Transverse colon (tissue), 4 donors: Measurements from ENCODE around the gene CRAMP1. TPM values are rescaled to one million over a fixed set of nuclear protein-coding genes. Genes with fewer than 3 reads are reported as not detected.

ENCODE experiments used
- DNase-seq: peaks from one replicate; pipeline ENCODE4 v3.0.0-alpha.2; 2019
- H3K27ac ChIP-seq, 4 donors: fragments of 200-600 bp; sonication (generic); 2 replicates each; pipeline ENCODE4 v1.5.1; 2016 to 2018; ENCODE audit warnings: inconsistent platforms in 4 of 4
- H3K27me3 ChIP-seq: fragments of 200-600 bp; sonication (generic); 2 replicates; pipeline ENCODE4 v1.5.1; 2017; ENCODE audit warnings: inconsistent platforms
- H3K36me3 ChIP-seq, 4 donors: fragments of 200-600 bp; sonication (generic); 2 replicates each; pipeline ENCODE4 v1.5.1; 2017 to 2019; ENCODE audit warnings: inconsistent platforms in 4 of 4
- H3K4me1 ChIP-seq, 4 donors: fragments of 200-600 bp; sonication (generic); 2 replicates each; pipeline ENCODE4 v1.5.1; 2017 to 2020; ENCODE audit warnings: inconsistent platforms in 4 of 4
- H3K4me3 ChIP-seq, 4 donors: fragments of 200-600 bp; sonication (generic); 1 replicate in 1 of 4; 2 replicates in 3 of 4; pipeline versions ENCODE4 v1.5.1 to v1.6.1; 2017 to 2019; ENCODE audit warnings: inconsistent platforms in 4 of 4
- H3K9me3 ChIP-seq, 2 donors: fragments of 200-600 bp; sonication (generic); 2 replicates each; pipeline ENCODE4 v1.5.1; 2017 to 2019; ENCODE audit warnings: inconsistent platforms in 2 of 2
- EP300 ChIP-seq: sonication (generic); formaldehyde crosslinking; IDR thresholded peaks from one replicate; pipeline ENCODE4 v1.6.1; 2017; ENCODE audit warnings: antibody characterized with exemption, low read depth
- POLR2A ChIP-seq: fragments of 450-650 bp; IDR thresholded peaks from one replicate; pipeline ENCODE4 v1.6.1; 2016; ENCODE audit warnings: antibody characterized with exemption, mild to moderate bottlenecking, moderate library complexity
- POLR2AphosphoS5 ChIP-seq, 3 donors: sonication (generic); formaldehyde crosslinking; IDR thresholded peaks; one replicate each; pipeline ENCODE4 v1.6.1; 2016; ENCODE audit warnings: antibody characterized with exemption in 3 of 3
- WGBS, 2 donors: methylation state at CpG; one replicate each; pipeline ENCODE4 v1.1.5; 2018; ENCODE audit warnings: low coverage in 1 of 2; 5-methylcytosine and 5-hydroxymethylcytosine counted together
- in situ Hi-C, 4 donors: fragments of 200-750 bp; cut with MboI; loops; one replicate each; pipeline versions ENCODE4 v1.15.0 to v1.15.1; 2017; ENCODE audit warnings: low sequenced_read_pairs in 3 of 4, low pct_ligation_motif_present in 1 of 4, low pct_unique_long_range_greater_than_20kb in 1 of 4
- intact Hi-C: fragments of 100-400 bp; cut with DNase I; formaldehyde crosslinking; loops from one replicate; pipeline ENCODE4 v1.15.1; 2023; ENCODE audit warnings: low total_unique reads
- total RNA-seq, 4 donors: library from RNA; depleted of rRNA; stranded (reverse); fragments of >200 nt; gene quantifications; one replicate each; pipeline ENCODE4 v1.1.0, GENCODE V29; 2016
- TF ChIP-seq, protein P1 (sequence below), 5 experiments: fragments of 200-600 bp in 3 of 5; fragments of 450-650 bp in 2 of 5; sonication (generic) in 3 of 5; IDR thresholded peaks; 1 replicate in 2 of 5; 2 replicates in 3 of 5; pipeline ENCODE4 v1.5.1; 2016 to 2017; ENCODE audit warnings: antibody characterized with exemption in 5 of 5, inconsistent platforms in 3 of 5, mild to moderate bottlenecking in 2 of 5, moderate library complexity in 1 of 5

The CRAMP1 gene
- total RNA-seq, 4 donors from 2014 or later: 10.1 to 52.7 (median 16.2) TPM

DNA sequence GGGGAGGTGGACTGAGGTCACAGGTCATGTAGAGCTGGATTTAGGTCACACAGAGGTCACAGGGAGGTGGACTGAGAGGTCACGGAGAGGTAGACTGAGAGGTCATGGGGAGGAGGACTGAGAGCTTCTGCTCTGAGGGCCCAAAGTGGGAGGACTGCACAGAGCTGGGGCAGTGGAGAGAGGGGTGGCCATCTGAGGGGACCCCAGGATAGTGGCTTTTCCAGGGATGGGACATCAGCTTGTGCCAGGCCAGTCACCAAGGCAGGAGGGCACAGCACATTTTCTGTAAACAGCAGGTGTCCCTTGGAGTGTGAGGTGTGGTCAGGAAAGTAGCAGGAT lies 39.8 kb downstream of the CRAMP1 start:
- H3K36me3 ChIP-seq: peaks cover 0 to 31% (median 15%) of the 10 kb centered on the region in 4 donors
- no peak for DNase-seq

DNA sequence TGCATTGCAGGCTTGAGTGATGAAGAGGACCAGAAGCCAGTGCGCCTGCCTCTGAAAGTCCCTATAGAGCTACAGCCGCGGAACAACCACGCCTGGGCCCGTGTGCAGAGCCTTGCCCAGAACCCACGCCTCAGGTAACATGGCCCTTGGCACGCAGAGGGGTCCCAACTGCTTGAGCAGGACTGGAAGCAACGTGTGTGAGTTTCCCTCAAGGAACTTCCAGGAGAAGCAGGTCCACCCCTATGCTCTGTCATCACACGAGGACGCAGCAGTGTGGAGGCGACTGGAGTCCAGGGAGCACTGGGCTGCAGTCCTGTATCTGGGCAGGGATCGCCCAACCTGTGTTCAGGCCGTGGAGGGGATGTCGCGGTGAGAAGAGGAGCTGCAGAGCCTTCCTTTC lies 40.9 kb downstream of the CRAMP1 start:
- Histone ChIP-seq H3K9me3 (no peaks in the 10 kb centered on the region), H3K4me1 (no peaks in the 10 kb centered on the region), H3K36me3 (peaks cover 0 to 33% (median 15%) of the 10 kb centered on the region in 4 donors), H3K27me3 (no peaks in the 10 kb centered on the region), H3K27ac (no peak overlapping the region), H3K4me3 (no peak overlapping the region)
- 96% methylated on average over 15 of the region's 15 CpGs; no CpG with 5 or more reads in 1 of the 2 donors for WGBS, 2 donors
- TF ChIP-seq POLR2A: no peak
- TF ChIP-seq EP300: no peak
- TF ChIP-seq, protein P1, sequence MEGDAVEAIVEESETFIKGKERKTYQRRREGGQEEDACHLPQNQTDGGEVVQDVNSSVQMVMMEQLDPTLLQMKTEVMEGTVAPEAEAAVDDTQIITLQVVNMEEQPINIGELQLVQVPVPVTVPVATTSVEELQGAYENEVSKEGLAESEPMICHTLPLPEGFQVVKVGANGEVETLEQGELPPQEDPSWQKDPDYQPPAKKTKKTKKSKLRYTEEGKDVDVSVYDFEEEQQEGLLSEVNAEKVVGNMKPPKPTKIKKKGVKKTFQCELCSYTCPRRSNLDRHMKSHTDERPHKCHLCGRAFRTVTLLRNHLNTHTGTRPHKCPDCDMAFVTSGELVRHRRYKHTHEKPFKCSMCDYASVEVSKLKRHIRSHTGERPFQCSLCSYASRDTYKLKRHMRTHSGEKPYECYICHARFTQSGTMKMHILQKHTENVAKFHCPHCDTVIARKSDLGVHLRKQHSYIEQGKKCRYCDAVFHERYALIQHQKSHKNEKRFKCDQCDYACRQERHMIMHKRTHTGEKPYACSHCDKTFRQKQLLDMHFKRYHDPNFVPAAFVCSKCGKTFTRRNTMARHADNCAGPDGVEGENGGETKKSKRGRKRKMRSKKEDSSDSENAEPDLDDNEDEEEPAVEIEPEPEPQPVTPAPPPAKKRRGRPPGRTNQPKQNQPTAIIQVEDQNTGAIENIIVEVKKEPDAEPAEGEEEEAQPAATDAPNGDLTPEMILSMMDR (IDR thresholded peaks at IDR 0.05): no peak
- no peak for TF ChIP-seq POLR2AphosphoS5 (IDR thresholded peaks at IDR 0.05)
- in situ Hi-C loops: no loop called here
- intact Hi-C loops: no loop called here
- no peak for DNase-seq

More for the DNA sequence above, 39.8 kb downstream of the CRAMP1 start:
- Histone ChIP-seq H3K4me1 (no peaks in the 10 kb centered on the region), H3K9me3 (no peaks in the 10 kb centered on the region), H3K27ac (no peak overlapping the region), H3K4me3 (no peak overlapping the region), H3K27me3 (no peaks in the 10 kb centered on the region)
- intact Hi-C loops (no loop called here), in situ Hi-C loops (no loop called here)
- WGBS, 2 donors: 100% methylated on average over 1 of the region's 1 CpG; no CpG with 5 or more reads in 1 of the 2 donors
- no peak for TF ChIP-seq POLR2A
- no peak for TF ChIP-seq EP300
- TF ChIP-seq POLR2AphosphoS5 (IDR thresholded peaks at IDR 0.05): no peak
- TF ChIP-seq, protein P1 (IDR thresholded peaks at IDR 0.05): no peak

DNA sequence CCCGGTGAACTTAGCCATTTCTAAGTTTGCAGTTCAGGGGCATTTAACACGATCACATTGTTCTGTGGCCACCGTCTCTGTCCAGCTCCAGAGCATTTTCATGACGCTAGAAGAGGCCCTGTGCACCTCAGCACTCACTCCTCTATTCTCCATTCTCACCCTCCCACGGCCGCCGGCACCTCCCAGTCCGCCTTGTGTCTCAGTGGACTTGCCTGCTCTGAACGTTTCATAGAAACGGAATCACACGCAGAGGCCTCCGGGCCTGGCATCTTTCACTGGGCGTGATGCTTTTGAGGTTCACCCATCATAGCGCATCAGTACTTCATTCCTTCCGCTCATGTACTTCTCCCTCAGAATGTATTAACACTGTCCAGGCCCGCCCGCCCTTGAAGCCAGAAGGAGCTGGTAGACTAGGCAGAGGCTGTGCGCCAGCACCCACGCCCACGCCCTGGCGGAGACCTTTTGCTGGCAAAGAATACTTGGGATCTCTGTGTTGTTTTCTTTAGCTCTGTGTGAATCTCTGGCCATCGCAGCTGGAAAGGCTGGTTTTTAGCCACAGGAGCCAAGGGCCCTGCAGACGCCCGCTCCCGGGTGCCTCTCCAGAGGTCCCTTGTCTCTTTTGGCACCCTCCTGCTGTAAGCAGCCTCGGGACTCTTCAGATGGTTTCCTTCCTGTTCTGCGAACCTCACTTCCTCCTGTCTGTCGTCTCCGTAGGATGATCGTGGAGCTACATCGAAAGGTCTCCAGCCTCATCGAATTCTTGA lies 42.5 kb downstream of the CRAMP1 start:
- no peaks in the 10 kb centered on the region for H3K4me1 ChIP-seq
- 89 to 91% methylated on average over 8 to 32 of the region's 32 CpGs for WGBS, 2 donors

DNA sequence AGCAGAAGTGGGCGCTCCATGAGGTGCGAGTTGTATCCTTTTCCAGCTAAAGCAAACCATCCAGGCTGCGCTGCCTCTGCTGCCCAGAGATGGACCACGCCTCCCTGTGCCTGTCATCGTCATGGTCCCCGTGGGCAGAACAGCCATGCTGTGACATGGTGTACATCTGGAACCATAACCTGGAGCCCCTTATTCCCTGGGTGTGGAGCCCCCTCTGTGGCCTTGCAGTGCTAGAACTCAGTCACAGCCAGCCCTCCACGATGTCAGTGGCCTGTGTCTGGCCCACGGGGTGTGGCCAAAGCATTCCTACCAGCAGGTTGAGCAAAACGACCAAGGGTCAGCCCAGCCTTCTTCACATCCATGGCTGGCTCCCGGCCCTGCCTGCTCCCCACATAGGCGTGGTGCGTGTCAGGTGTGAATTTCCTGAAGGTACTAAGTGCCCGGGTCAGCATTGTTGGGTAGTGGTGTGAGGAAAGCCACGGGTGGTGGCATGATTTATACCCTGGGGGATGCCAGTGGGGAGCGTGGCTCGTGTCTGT lies 43.2 kb downstream of the CRAMP1 start:
- TF ChIP-seq POLR2AphosphoS5 (IDR thresholded peaks at IDR 0.05) (no peak), EP300 (no peak), POLR2A (no peak)
- TF ChIP-seq, protein P1 (IDR thresholded peaks at IDR 0.05): no peak
- peak; percentile 18 for DNase-seq
- Histone ChIP-seq H3K4me3 (no peak overlapping the region), H3K36me3 (peaks cover 0 to 48% (median 18%) of the 10 kb centered on the region in 4 donors), H3K4me1 (no peaks in the 10 kb centered on the region), H3K9me3 (no peaks in the 10 kb centered on the region), H3K27me3 (no peaks in the 10 kb centered on the region), H3K27ac (no peak overlapping the region)
- WGBS, 2 donors: 81% methylated on average over 13 of the region's 16 CpGs; no CpG with 5 or more reads in 1 of the 2 donors
- in situ Hi-C loops (no loop called here), intact Hi-C loops (no loop called here)

More for the DNA sequence above, 42.5 kb downstream of the CRAMP1 start:
- Histone ChIP-seq H3K9me3 (no peaks in the 10 kb centered on the region), H3K36me3 (peaks cover 0 to 42% (median 16%) of the 10 kb centered on the region in 4 donors), H3K4me3 (no peak overlapping the region), H3K27me3 (no peaks in the 10 kb centered on the region), H3K27ac (no peak overlapping the region)
- intact Hi-C loops: no loop called here
- in situ Hi-C loops: no loop called here
- TF ChIP-seq EP300 (no peak), POLR2A (no peak), POLR2AphosphoS5 (IDR thresholded peaks at IDR 0.05) (no peak)
- TF ChIP-seq, protein P1 (IDR thresholded peaks at IDR 0.05): no peak
- no peak for DNase-seq
